Thoracic aorta (tissue), 2 donors: ENCODE measurements around the gene CCR2. TPM values are rescaled to one million over a fixed set of nuclear protein-coding genes. Genes with fewer than 3 reads are reported as not detected.

Experiments used
- ATAC-seq: fragments of 150-250 bp; one replicate; pipeline ENCODE4 v1.8.0; 2017; ENCODE audit warnings: low read depth; ENCODE audit not compliant: insufficient number of reproducible peaks, low FRiP score
- DNase-seq: peaks from one replicate; pipeline ENCODE4 v3.0.0-alpha.2; 2020; ENCODE audit warnings: low spot score
- H3K27ac ChIP-seq, 2 donors: fragments of 200-600 bp; sonication (generic); 1 replicate in 1 of 2; 2 replicates in 1 of 2; pipeline ENCODE4 v1.5.1; 2016; ENCODE audit warnings: mild to moderate bottlenecking in 2 of 2, moderate library complexity in 2 of 2
- H3K27me3 ChIP-seq: fragments of 200-600 bp; sonication (generic); replicated peaks from 2 replicates; pipeline ENCODE4 v1.6.0; 2016; ENCODE audit warnings: mild to moderate bottlenecking; ENCODE audit not compliant: insufficient read depth
- H3K36me3 ChIP-seq: fragments of 200-600 bp; sonication (generic); one replicate; pipeline ENCODE4 v1.5.1; 2016
- H3K4me1 ChIP-seq, 2 donors: fragments of 200-600 bp; sonication (generic); 1 replicate in 1 of 2; 2 replicates in 1 of 2; pipeline versions ENCODE4 v1.5.1 to v1.6.0; 2016; ENCODE audit warnings: low read depth in 2 of 2, mild to moderate bottlenecking in 1 of 2; ENCODE audit not compliant: control insufficient read depth in 1 of 2
- H3K4me3 ChIP-seq: fragments of 200-600 bp; sonication (generic); 2 replicates; pipeline ENCODE4 v1.5.1; 2016; ENCODE audit warnings: mild to moderate bottlenecking
- H3K9me3 ChIP-seq: fragments of 200-600 bp; sonication (generic); 2 replicates; pipeline ENCODE4 v1.5.1; 2016
- CTCF ChIP-seq: fragments of 200-600 bp; sonication (generic); IDR thresholded peaks from one replicate; pipeline ENCODE4 v1.5.1; 2019; ENCODE audit warnings: antibody characterized with exemption
- total RNA-seq, 2 donors: library from RNA; depleted of rRNA; stranded (reverse); fragments of >200 nt; gene quantifications; one replicate each; pipeline versions ENCODE4 v1.1.0 to v1.2.3, GENCODE V29; 2016

The CCR2 gene
- total RNA-seq, 2 donors from 2014 or later: 0.41 to 8.2 TPM

GRCh38 chr3:46407970-46408369, 54.1 kb downstream of the CCR2 start:
- no peak for DNase-seq
- H3K36me3 ChIP-seq: no peaks in the 10 kb centered on the region
- ATAC-seq: no peak
- H3K4me1 ChIP-seq: peaks cover 8 to 26% of the 10 kb centered on the region in 2 donors
- H3K9me3 ChIP-seq: no peaks in the 10 kb centered on the region
- peak overlapping the region; percentile 62 for H3K4me3 ChIP-seq
- no peak for TF ChIP-seq CTCF
- H3K27ac ChIP-seq: peak overlapping the region in 1 of 2 donors; percentile 70
- H3K27me3 ChIP-seq: no peaks in the 10 kb centered on the region

GRCh38 chr3:46408853-46409252, 54.9 kb downstream of the CCR2 start:
- H3K27ac ChIP-seq: no peak overlapping the region
- DNase-seq: no peak
- TF ChIP-seq CTCF: no peak
- no peaks in the 10 kb centered on the region for H3K27me3 ChIP-seq
- no peaks in the 10 kb centered on the region for H3K36me3 ChIP-seq
- H3K4me1 ChIP-seq: peaks cover 8 to 28% of the 10 kb centered on the region in 2 donors
- no peak for ATAC-seq
- no peak overlapping the region for H3K4me3 ChIP-seq
- no peaks in the 10 kb centered on the region for H3K9me3 ChIP-seq

GRCh38 chr3:46409739-46410489, 56.0 kb downstream of the CCR2 start:
- Histone ChIP-seq H3K9me3 (no peaks in the 10 kb centered on the region), H3K4me3 (no peak overlapping the region), H3K4me1 (peaks cover 8 to 22% of the 10 kb centered on the region in 2 donors), H3K36me3 (no peaks in the 10 kb centered on the region), H3K27ac (no peak overlapping the region), H3K27me3 (no peaks in the 10 kb centered on the region)
- TF ChIP-seq CTCF: no peak
- DNase-seq (no peak), ATAC-seq (no peak)

Other genes starting within 250 kb of the CCR2 start
- 10 to 100 TPM; 10.0 to 27.7 TPM for gene CCR1, start 145.8 kb upstream of the CCR2 start, total RNA-seq
- not detected for gene CCR3, start 111.7 kb upstream of the CCR2 start, total RNA-seq
- gene CCR5, start 16.8 kb downstream of the CCR2 start, total RNA-seq: 1 to 10 TPM in 1 of 2 donors, under 1 TPM in 1; 0.95 to 3.6 TPM
- gene CCRL2, start 53.1 kb downstream of the CCR2 start, total RNA-seq: 1 to 10 TPM in 1 of 2 donors, under 1 TPM in 1; 0.41 to 4.4 TPM
- gene LTF, start 110.8 kb downstream of the CCR2 start, total RNA-seq: 1 to 10 TPM in 1 of 2 donors, under 1 TPM in 1; 0.28 to 3.0 TPM
- gene RTP3, start 143.9 kb downstream of the CCR2 start, total RNA-seq: not detected
- gene LRRC2, start 212.2 kb downstream of the CCR2 start, total RNA-seq: under 1 TPM; under 0.01 to 0.42 TPM